Stimulated activated CD8-positive, alpha-beta memory T cell treated with anti-CD3 and anti-CD28 coated beads, Interleukin-7, amount 100 ng/mL, for 1 hour (primary cell): ENCODE results near the gene ZNF202.

Experiments
- DNase-seq, 2 donors: peaks; one replicate each; pipeline ENCODE4 v3.0.0-alpha.2; 2020; ENCODE audit warnings: low read depth in 2 of 2

ZNF202 gene

DNA sequence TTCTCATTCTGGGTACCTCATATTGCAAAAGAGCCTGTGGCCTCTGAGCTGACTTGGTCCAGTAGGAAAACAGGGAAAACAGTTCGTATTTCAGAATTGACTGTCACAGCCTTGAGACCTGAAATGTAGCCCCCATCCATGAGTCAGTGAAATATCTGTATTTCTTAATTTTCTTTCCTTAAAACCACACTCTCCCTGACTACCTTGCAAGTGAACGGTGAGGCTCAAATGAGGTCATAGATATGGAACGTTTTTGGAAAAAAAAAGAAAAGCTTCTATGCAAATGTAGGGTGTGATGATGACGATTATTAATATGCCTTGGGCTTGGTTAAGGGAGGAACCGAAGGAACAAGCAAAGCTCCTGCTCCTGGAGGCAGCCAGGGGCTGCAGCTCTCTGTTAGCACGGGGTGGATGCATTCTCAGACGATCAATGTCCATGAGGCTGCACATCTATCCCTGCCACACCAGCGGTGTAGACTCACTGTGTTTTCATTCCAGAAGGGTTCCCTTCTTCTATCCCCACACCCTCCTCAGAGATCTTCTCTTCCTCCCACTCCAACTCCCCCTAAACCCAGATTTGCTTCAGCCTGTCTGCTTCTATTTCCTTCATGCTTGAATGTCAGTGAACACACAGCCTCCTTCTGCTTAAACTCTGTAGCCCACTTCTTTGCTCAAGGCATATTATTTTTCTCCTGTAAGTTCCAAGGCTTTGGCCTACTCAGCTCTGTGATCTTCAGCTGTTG is 57.9 kb downstream of the ZNF202 start:
- no peak for DNase-seq

GRCh38 chr11:123682696-123683410 is 58.6 kb downstream of the ZNF202 start:
- no peak for DNase-seq

DNA sequence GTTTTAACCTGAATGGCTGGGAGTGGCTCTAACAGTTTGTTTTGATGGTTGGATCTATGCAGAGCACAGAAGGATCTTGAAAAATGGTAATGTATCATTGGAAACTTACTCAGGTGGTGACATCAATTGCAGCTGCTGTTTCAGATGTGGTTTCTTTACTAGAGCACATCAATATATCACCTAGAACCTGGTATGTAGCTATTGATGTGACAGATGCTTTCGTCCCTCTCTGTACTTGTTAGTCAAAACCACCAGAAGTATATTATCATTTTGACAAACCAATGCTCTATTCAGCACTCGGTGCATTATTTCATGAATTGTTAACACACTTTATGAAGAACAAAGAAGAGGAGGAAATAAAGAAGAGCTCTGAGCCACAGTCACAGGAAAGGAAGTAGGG is 60.4 kb downstream of the ZNF202 start:
- no peak for DNase-seq

- DNase-seq, result no peak
Measured at GRCh38 chr11:123678246-123678645, 63.2 kb downstream of the ZNF202 start.

GRCh38 chr11:123677510-123677909 is 64.0 kb downstream of the ZNF202 start:
- no peak for DNase-seq

GRCh38 chr11:123674297-123674696 is 67.2 kb downstream of the ZNF202 start:
- DNase-seq, result no peak
